GM12892 (cell line): ENCODE results near the gene MTFR2. TPM values are rescaled to one million over a fixed set of nuclear protein-coding genes. Genes with fewer than 3 reads are reported as not detected.
A peak's percentile ranks its signal among the peaks of the same experiment; 100 is the strongest.

Experiments
- DNase-seq: peaks from one replicate; pipeline ENCODE4 v3.0.0; 2011; ENCODE audit not compliant: insufficient read length
- FAIRE-seq: peaks from 2 replicates; lab custom pipeline; 2011; peaks lifted over from hg19 to GRCh38; lab: Jason Lieb, UNC
- POLR2A ChIP-seq: IDR thresholded peaks from 2 replicates; pipeline ENCODE4 v1.6.1; 2011; ENCODE audit warnings: low read depth, low read length, control low read depth
- POLR2AphosphoS5 ChIP-seq: IDR thresholded peaks from 2 replicates; pipeline ENCODE4 v1.6.1; 2011; ENCODE audit warnings: low read depth, low read length, control low read depth
- TAF1 ChIP-seq: IDR thresholded peaks from 2 replicates; pipeline ENCODE4 v1.6.1; 2011; ENCODE audit warnings: low read depth, mild to moderate bottlenecking, control low read depth, low read length, borderline replicate concordance
- polyA plus RNA-seq: library from polyadenylated mRNA; unstranded; fragments of >200 nt; gene quantifications from one replicate; pipeline ENCODE4 v1.2.1, GENCODE V29; 2012; ENCODE audit warnings: missing spikeins, inconsistent platforms; ENCODE audit not compliant: missing spikeins

The MTFR2 gene
- 13.7 TPM for polyA plus RNA-seq

DNA sequence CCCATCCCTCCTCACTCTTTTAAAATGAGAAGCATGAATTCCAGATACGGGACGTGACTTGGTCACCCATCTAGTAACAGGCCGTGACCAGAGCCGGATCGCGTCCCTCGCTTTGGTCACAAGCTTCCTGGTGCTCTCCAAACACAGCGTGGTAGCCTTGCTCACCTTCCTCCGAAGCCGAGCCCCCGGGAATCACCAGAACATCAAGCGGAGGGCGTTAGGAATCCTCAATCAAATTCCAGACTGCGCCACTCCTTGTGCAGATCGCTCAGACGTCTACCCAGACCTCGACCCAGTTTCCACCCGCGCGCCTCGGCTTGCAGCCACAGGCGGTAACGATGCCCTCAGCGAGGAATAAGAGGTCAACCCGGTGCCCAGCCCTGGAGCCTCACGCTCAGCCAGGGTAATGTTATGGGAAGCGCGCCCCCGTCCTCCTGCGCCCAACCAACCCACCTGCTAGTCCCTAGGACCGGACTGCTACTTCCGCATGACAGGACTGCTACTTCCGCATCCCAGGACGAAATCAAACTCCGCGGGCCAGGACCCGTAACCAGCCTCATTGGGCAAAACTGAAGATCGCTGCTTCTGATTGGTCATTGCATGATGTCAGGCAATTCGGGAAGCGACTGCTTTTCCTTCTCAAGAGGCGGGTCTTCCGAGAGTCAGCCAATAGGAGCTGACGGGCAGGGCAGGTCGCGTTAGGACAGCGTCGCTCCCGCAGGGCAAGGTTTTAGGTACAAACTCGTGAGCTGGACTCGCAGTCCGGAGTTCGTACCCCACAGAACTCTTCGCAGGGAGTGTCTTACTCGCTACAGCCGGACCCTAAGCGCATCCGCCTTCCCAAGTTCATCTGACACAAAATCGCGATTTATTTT lies at the start of gene MTFR2:
TSS of gene MTFR2 (minus strand) at position 501 of the 875 bp plus-strand sequence. CDS start 1,212 bp downstream, outside the sequence.
- FAIRE-seq (peak; percentile 99), DNase-seq (peak; percentile 70)
- TF ChIP-seq POLR2A (peak; percentile 79), TAF1 (0 out of 2 replicates have a peak, but pooled peaks have one; percentile 26), POLR2AphosphoS5 (peak; percentile 93)

DNA sequence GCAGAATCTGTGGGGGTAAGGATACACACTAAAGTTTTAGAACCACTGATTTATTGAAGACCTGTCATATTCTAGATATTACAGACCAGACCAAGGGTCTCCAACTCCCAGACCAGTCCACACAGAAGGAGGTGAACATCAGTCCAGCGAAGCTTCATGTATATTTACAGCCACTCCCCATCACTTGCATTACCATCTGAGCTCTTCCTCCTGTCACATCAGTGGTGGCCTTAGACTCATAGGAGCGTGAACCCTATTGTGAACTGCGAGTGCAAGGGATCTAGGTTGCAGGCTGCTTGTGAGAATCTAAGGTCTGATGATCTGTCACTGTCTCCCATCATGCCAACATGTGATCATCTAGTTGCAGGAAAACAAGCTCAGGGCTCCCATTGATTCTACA lies 44.5 kb upstream of the MTFR2 start:
- TF ChIP-seq POLR2A: no peak
- TF ChIP-seq TAF1: no peak
- TF ChIP-seq POLR2AphosphoS5: no peak
- DNase-seq (no peak), FAIRE-seq (no peak)

DNA sequence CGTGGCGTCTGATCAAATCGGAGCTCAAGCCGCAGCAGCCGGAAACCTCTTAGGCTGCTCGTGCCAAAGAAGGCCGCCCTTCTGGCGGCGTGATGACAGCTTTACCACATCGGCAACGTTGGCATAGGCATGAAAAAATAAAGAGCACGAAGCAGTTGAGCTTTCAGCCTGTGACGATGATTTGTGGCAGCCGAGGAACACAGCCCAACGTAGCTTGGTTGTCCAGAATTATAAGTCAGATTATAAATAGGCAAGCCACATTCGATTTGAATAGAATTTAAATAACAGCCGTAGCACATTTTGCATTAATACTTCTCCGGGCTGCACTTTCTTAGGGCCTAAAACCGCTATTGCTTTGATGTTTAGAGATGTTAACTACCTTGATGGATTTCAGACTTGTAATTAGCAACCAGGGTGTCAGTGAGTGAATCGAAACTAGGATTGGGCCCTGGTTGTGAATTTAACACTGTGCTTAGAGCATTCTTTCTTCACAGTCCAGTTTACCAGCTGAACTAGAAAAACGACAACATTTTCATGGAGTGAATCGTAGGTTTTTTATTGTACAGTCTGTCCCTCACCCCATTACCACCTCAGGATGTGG lies 40.4 kb upstream of the MTFR2 start:
- no peak for TF ChIP-seq TAF1
- no peak for TF ChIP-seq POLR2AphosphoS5
- TF ChIP-seq POLR2A: no peak

DNA sequence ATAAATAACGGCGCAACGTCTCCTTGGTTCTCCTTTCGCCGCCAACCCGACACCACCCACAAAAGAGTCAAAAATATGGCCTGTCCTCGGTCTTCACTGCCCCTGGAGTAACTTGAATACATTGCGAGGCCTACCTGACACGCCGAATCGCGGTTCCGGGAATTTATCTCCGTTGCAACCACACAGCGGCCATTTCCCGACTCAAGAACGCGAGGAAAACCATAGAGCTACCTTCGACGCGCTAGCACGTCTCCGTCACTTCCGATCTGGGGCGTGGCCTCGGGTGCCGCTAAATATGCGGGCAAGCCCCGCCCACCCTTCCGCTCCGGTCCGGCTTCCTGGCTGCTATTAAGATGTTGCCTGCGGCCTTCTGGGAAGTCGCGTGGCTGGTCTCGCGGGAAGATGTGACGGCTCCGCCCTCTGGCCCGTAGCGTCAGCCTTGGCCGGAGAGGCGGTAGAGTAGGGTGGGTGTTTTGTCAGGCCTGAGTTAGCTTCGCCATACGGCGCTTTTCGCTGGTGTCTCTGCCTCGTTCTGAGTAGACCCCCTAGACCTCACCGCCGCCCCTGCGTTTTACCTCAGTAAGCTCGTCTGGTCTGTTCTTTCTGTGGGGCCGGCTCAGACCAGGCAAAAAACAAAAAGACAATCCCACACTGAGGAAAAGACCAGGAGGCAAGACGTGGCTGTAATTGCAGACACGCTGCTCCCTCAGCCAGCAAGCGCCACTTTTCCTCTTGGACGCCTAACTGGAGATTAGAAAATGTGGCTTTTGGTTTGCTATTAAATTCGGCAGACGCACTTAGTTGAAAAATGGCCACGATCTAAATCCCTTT lies 39.7 kb upstream of the MTFR2 start, which contains the start of gene BCLAF1:
TSS of gene BCLAF1 (minus strand) at position 268 of the 831 bp plus-strand sequence. CDS start 9,980 bp downstream, outside the sequence.
- peak; percentile 74 for DNase-seq
- peak; percentile 98 for FAIRE-seq
- TF ChIP-seq POLR2AphosphoS5: peak; percentile 99
- TF ChIP-seq TAF1: peak; percentile 88
- peak; percentile 98 for TF ChIP-seq POLR2A

More for the DNA sequence above, 40.4 kb upstream of the MTFR2 start:
- FAIRE-seq (no peak), DNase-seq (peak; percentile 26)

GRCh38 chr6:136289327-136289578 lies 39.1 kb upstream of the MTFR2 start:
- FAIRE-seq: no peak
- no peak for TF ChIP-seq POLR2A
- no peak; the same call in 1 of the 2 replicates for TF ChIP-seq TAF1
- no peak for TF ChIP-seq POLR2AphosphoS5

GRCh38 chr6:136288566-136289326 lies 38.6 kb upstream of the MTFR2 start:
- DNase-seq (peak; percentile 31), FAIRE-seq (no peak)
- TF ChIP-seq POLR2AphosphoS5 (no peak), TAF1 (no peak), POLR2A (no peak)

More at GRCh38 chr6:136289327-136289578, 39.1 kb upstream of the MTFR2 start:
- peak; percentile 57 for DNase-seq

GRCh38 chr6:136284909-136285308 lies 34.8 kb upstream of the MTFR2 start:
- FAIRE-seq (no peak), DNase-seq (no peak)
- TF ChIP-seq POLR2A: no peak
- TF ChIP-seq POLR2AphosphoS5: no peak
- no peak for TF ChIP-seq TAF1

DNA sequence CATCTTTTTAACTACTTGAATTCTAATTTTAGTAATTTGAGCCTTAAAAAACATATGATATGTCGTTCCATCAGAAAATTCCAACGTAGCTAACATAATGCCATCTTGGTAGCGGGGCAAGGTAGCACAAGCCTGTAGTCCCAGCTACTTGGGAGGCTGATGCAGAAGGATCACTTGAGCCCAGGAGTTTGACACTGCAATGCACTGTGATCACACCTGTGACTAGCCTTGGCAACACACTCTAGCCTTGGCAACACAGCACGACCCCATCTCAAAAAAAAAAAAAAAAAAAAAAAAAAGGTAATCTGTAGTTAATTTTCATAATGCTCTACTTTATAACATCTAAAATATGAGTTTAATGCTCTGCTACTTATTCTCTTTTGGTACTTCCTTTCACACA lies 32.8 kb upstream of the MTFR2 start:
- TF ChIP-seq POLR2A (no peak), POLR2AphosphoS5 (no peak)
- no peak for FAIRE-seq
- DNase-seq: no peak

GRCh38 chr6:136280032-136280609 lies 30.0 kb upstream of the MTFR2 start:
- no peak for FAIRE-seq

GRCh38 chr6:136274062-136274461 lies 24.0 kb upstream of the MTFR2 start:
- no peak for DNase-seq
- TF ChIP-seq POLR2AphosphoS5 (no peak), TAF1 (no peak), POLR2A (no peak)
- FAIRE-seq: no peak

More at GRCh38 chr6:136280032-136280609, 30.0 kb upstream of the MTFR2 start:
- no peak for DNase-seq
- TF ChIP-seq POLR2A (no peak), TAF1 (no peak), POLR2AphosphoS5 (no peak)
